ENCODE measurements around the gene MDFIC2. TPM values are rescaled to one million over a fixed set of nuclear protein-coding genes. Genes with fewer than 3 reads are reported as not detected.
"Not testable (repeated sequence)": the region's sequence is repeated elsewhere in the genome, so short reads cannot be mapped to it uniquely, and the experiment has no call there.

MDFIC2 gene
- polyA plus RNA-seq, 1 experiment, result not detected

DNA sequence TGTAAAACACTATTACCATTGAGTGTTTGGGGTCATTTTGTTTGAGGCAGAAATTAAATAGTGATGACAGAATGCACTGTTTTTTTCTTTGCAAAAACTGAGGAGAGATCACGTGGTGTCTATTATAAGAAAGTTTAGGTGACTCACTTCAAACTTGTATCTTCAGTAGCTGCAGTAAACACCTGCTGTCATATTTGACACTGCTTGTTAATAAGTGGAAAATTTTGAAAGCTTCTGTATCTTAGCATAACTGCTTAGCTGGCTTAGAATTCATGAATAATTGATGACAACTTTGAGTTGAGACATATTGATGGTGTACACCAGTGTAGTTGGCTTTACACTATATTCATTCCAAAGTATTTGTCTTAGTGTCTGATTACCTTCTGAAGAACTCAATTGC, 29.7 kb upstream of the MDFIC2 start:
- CTCF ChIA-PET, result no interaction called here
- TF ChIP-seq, protein P1, sequence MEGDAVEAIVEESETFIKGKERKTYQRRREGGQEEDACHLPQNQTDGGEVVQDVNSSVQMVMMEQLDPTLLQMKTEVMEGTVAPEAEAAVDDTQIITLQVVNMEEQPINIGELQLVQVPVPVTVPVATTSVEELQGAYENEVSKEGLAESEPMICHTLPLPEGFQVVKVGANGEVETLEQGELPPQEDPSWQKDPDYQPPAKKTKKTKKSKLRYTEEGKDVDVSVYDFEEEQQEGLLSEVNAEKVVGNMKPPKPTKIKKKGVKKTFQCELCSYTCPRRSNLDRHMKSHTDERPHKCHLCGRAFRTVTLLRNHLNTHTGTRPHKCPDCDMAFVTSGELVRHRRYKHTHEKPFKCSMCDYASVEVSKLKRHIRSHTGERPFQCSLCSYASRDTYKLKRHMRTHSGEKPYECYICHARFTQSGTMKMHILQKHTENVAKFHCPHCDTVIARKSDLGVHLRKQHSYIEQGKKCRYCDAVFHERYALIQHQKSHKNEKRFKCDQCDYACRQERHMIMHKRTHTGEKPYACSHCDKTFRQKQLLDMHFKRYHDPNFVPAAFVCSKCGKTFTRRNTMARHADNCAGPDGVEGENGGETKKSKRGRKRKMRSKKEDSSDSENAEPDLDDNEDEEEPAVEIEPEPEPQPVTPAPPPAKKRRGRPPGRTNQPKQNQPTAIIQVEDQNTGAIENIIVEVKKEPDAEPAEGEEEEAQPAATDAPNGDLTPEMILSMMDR (IDR thresholded peaks at IDR 0.05; ENCODE audit: insufficient read depth, low read depth, low read length), result no peak
- H3K27me3 ChIP-seq (ENCODE audit: control insufficient read depth, insufficient read depth, low read length), result no peaks in the 10 kb centered on the region
- POLR2A ChIA-PET, result no interaction called here
- DNase-seq (ENCODE audit: low read depth), result no peak
- H3K36me3 ChIP-seq (ENCODE audit: control insufficient read depth, insufficient read depth, low read length), result no peaks in the 10 kb centered on the region
- H3K4me3 ChIP-seq (ENCODE audit: low read depth, low read length), result no peak overlapping the region

DNA sequence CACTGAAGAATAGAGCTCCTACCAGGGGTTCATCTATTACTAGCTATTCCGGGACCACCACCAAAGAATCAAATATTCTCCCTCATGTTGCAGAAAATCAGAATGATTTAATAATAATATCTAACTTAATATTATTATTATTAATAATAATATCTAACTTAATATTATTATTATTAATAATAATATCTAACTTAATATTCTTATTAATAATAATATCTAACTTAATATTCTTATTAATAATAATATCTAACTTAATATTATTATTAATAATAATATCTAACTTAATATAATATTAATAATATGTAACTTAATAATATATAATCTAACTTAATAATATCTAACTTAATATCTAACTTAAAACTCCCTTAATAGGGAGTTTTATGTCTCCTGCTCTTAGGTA, 24.4 kb upstream of the MDFIC2 start:
- H3K4me3 ChIP-seq (ENCODE audit: low read depth, low read length); H3K27me3 ChIP-seq (ENCODE audit: control insufficient read depth, insufficient read depth, low read length); DNase-seq (ENCODE audit: low read depth); H3K36me3 ChIP-seq (ENCODE audit: control insufficient read depth, insufficient read depth, low read length); POLR2A ChIA-PET; CTCF ChIA-PET: not testable (repeated sequence)

GRCh38 chr3:70333080-70333479, 20.6 kb upstream of the MDFIC2 start:
- TF ChIP-seq, protein P1 (IDR thresholded peaks at IDR 0.05; ENCODE audit: insufficient read depth, low read depth, low read length), result no peak
- Histone ChIP-seq H3K4me3 (ENCODE audit: low read depth, low read length) (no peak overlapping the region), H3K36me3 (ENCODE audit: control insufficient read depth, insufficient read depth, low read length) (no peaks in the 10 kb centered on the region), H3K27me3 (ENCODE audit: control insufficient read depth, insufficient read depth, low read length) (no peaks in the 10 kb centered on the region)
- CTCF ChIA-PET, result no interaction called here
- POLR2A ChIA-PET, result no interaction called here
- DNase-seq (ENCODE audit: low read depth), result no peak

- POLR2A ChIA-PET, result no interaction called here
- no peak for DNase-seq (ENCODE audit: low read depth)
- TF ChIP-seq, protein P1 (IDR thresholded peaks at IDR 0.05; ENCODE audit: insufficient read depth, low read depth, low read length), result no peak
- no peak overlapping the region for H3K4me3 ChIP-seq (ENCODE audit: low read depth, low read length)
- 0 out of 2 replicates have a peak, but pooled peaks cover 1% of the 10 kb centered on the region for H3K27me3 ChIP-seq (ENCODE audit: control insufficient read depth, insufficient read depth, low read length)
- CTCF ChIA-PET, result no interaction called here
- no peaks in the 10 kb centered on the region for H3K36me3 ChIP-seq (ENCODE audit: control insufficient read depth, insufficient read depth, low read length)
Observed at GRCh38 chr3:70315021-70315420, 2.6 kb upstream of the MDFIC2 start.

DNA sequence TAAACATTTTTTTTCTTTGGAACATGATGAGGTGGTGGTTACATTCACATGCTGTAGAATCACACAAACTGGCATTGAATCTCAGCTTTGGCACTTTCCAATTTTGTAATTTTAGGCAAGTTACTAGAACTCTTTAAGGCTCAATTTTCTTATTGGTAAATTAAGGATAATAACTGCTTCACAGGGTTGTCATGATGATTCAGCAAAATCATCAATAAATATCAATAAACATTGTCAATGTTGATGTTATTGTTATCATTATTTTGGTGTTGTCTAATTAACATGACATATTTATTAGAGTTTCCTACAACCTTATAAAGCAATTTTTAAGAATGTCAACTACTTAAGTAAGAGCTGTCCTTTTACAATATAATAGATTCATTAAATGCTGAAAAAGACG, 1.6 kb downstream of the MDFIC2 start:
- no peak for DNase-seq (ENCODE audit: low read depth)
- H3K36me3 ChIP-seq (ENCODE audit: control insufficient read depth, insufficient read depth, low read length), result no peaks in the 10 kb centered on the region
- ChIA-PET CTCF (interaction anchor here (0.7 kb wide), 1 partner anchor 9 kb away, joined by 3 read pairs; no protein-coding TSS in a partner anchor), POLR2A (no interaction called here)
- no peak overlapping the region for H3K4me3 ChIP-seq (ENCODE audit: low read depth, low read length)
- 0 out of 2 replicates have a peak, but pooled peaks cover 1% of the 10 kb centered on the region for H3K27me3 ChIP-seq (ENCODE audit: control insufficient read depth, insufficient read depth, low read length)
- TF ChIP-seq, protein P1 (IDR thresholded peaks at IDR 0.05; ENCODE audit: insufficient read depth, low read depth, low read length), result no peak

DNA sequence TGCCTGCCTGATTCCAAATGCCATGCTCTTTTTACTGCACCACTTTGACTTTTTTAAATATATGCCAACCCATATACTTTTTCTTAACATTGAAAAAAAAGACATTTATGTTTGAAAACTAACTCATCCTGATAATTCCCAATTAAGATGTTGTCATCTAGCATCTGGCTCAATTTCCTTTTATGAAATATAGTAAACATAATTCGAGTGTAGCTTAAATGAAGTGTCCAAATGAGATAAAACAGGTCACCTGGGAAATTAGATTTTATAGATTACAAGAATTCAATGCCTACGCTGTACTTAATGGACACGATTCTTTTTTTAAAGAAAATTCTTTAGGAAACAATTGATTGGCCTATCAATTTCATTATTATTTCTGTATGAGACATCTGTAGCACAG, 2.8 kb downstream of the MDFIC2 start:
- Histone ChIP-seq H3K36me3 (ENCODE audit: control insufficient read depth, insufficient read depth, low read length) (no peaks in the 10 kb centered on the region), H3K4me3 (ENCODE audit: low read depth, low read length) (no peak overlapping the region), H3K27me3 (ENCODE audit: control insufficient read depth, insufficient read depth, low read length) (0 out of 2 replicates have a peak, but pooled peaks cover 1% of the 10 kb centered on the region)
- no peak for DNase-seq (ENCODE audit: low read depth)
- ChIA-PET CTCF (no interaction called here), POLR2A (no interaction called here)
- TF ChIP-seq, protein P1 (IDR thresholded peaks at IDR 0.05; ENCODE audit: insufficient read depth, low read depth, low read length), result no peak
